AG08396 (cell line): ENCODE data around the gene JAKMIP2.
"Not testable (repeated sequence)": the region's sequence is repeated elsewhere in the genome, so short reads cannot be mapped to it uniquely, and the experiment has no call there.

Experiments used
- DNase-seq: peaks from one replicate; pipeline ENCODE4 v3.0.0; 2012; ENCODE audit warnings: low spot score, mixed read lengths

Gene JAKMIP2

DNA sequence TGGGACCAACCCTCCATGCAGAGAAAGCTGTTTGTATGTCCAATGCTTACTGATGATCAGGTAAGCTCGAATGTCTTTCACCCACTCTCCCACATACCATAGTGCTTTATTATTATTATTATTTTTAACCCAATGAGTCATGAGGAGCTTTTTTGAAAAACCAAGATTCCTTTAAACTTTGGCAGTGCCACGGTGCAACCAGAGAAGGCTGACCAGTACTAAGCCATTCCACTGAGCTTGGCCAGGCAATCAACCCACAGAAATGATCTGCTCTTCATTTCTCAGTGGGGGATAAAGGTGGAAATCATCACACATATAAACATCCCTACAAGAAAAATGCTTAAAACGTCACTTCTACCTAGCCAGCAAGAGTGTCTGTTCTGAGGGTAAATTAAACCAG, 35.5 kb downstream of the JAKMIP2 start:
- DNase-seq, result no peak

DNA sequence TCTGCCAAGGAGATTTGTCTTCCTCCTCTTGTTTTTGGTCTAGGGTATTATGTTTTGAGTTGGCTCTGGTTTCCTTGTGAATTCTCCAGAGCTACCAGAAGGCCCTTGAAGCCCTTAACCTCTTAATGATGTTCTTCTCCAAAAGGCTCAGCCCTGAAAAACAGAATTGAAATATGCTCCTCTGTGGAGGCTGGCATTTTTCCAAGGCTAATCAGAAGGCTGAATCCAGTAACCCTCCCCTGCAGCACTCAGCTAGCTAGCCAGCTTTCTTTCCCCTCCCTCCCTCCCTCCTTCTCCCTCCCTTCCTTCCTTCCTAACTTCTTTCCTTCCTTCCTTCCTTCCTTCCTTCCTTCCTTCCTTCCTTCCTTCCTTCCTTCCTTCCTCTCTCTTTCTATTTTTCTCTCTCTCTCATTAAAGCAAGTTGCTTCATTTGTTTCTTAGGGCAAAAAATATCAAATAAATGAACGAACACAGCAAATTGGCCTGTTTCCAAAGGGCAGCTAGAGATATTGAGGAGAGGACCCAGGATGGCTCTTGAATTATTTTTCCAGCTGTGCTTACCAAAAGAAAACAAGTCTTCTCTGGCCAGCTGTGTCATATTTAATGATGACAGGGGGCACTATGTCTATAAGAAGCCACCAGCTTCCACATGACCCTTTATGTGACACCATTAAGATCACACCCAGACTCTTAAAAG, 38.7 kb downstream of the JAKMIP2 start:
- no peak for DNase-seq

DNA sequence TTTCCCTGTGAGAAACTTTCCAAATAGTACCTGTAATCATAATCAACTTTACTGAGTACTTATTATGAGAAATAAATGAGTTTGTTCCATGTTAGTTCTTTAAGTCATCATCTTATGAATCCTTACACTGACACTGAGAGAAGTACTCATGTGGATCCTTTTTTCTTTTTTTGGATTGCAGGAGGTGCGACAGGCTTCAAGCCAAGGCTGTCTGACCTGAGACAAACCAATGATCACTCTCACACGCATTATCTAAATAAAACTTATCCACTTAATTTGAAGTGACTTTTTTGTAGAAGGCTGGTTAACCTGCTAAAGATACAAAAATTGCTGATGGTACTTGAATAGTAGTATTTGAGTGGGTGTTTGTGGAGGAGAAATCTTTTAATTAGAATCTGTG, 39.5 kb downstream of the JAKMIP2 start:
- no peak for DNase-seq

DNA sequence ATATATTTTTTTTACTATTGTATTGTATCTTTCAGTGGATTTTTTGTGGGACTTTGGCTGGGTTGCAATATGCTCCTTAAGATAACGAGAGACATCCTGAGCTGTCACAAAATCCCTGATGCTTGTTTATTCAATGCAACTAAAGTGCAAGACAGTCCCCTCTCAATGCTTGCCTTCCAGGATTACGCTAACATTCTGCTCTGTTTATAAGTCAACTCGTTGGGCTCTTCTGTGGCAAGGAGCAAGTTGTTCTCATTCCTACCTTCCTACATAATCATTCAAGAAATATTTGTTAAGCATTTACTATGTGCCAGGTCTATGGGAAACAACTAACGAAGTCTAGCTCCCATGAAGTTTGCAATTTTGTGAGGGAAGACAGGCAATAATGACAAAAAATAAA, 40.4 kb downstream of the JAKMIP2 start:
- DNase-seq, result no peak

DNA sequence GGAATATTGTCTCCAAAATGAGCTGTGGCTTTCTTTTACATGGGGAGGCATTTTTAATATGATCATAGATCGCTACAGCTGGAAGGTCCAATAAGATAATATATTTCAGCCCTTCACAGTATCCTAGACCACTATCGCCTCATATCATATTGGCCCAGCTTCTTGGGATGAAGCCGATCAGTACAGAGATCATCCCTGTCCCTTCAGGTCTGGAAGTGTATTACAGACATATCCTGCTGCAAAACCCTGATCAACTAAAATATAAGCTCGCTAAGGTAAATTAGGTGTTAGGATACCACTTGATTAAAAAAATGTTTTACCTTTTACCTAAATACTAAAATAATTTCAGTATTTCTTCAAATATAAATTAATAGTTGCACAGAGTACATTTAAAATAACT, 41.7 kb downstream of the JAKMIP2 start:
- DNase-seq, result no peak

DNA sequence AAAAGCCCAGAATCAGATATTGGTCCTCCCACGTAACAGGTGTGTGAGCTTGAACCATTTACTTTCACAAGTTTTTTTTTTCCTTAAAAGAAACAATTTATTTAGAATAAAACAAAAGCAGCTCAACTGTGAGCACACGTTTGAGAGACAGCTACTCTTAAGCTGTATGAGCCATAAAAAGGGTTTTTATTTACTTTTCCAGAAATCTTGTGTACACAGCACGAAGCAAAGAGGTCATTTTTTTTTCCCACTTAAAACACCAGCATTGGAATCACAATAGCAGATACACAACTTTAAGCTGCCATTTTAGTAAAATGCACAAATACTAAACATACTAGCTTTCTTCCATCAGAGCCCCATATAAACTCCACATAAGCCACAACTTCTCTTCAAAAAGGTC, 44.6 kb downstream of the JAKMIP2 start:
- DNase-seq, result no peak

DNA sequence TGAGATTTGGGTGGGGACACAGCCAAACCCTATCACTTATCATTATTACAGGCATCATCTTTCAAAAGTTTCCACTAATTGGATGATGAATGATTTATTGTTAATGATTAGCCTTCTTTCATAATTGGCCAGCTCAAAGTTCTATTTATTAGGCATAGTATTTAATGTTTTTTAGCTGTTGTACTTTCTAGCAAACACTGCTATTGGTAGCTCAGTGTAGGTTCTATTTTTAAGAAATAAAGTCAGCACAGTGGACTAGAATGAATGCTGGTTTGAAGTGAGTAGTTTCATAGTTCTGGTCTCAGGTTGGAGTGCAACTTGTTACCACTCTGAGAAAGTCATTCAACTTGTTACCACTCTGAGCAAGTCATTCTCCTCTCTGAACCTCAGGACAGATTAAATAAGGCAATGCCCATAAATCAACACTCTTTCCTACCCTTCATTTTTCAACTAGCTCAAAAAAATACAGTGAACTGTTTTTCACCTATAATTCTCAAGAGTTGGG, 46.9 kb downstream of the JAKMIP2 start:
- no peak for DNase-seq

DNA sequence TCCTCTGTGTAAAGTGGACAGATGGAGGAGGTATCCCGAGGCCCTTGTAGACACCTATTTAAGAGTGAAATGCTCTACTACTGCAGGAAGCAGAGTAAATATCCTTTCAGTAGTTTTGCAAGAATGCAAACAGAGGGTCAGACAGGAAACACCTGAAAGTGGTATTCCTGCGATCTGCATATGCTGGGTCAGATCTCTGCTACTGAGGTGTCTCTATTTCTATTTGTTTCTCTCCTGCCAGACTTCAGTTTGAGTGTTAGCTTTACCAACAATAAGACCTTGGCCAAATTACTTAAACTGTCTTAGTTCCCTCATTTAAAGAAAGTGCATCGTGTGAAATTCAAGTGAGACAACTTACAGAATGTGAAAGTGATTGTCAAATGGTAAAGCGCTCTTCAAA, 47.6 kb downstream of the JAKMIP2 start:
- no peak for DNase-seq

DNA sequence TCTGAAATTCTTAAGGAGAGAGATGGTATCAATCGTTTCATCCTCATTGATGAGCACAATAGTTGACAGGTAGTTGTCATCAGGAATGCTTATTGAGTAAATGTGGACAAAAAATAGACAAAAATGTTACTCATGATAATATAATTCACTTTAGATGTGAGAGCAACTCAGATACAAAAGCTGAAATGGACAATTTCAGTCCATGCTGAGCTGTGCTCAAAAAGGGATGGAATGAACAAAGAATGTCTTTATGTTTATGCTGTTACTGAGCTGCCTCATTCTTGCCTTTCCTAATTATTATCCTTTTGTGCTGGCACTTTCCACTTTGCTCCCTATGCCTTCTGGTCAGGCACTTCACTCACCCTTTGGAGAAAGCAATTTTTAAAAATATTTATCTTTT, 49.5 kb downstream of the JAKMIP2 start:
- no peak for DNase-seq

DNA sequence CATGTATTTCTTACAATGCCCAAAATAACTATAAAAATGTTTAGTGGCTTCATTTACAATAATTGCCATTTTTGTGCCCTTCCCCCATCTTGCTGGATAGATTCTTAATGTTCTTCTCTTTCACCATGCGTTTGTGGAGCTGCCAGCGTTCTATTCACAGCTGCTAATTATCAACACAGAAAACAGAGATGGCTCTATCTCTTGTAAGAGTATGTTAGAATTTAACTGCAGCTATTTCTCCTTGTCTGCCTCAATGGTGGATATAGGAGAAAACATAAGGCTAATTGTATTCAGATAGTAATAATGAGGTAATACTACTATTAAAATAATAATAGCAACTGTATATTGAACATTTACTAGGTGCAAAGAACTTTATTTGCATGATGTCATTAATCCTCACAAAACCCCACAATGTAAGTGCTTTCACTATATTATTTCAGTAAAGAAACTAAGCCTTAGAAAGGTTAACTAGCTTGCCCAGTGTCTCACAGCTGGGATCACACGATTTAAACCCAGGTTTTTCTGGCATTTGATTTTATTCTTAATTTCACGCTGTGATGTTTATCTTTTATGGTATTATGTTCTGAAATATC, 50.1 kb downstream of the JAKMIP2 start:
- DNase-seq, result no peak

DNA sequence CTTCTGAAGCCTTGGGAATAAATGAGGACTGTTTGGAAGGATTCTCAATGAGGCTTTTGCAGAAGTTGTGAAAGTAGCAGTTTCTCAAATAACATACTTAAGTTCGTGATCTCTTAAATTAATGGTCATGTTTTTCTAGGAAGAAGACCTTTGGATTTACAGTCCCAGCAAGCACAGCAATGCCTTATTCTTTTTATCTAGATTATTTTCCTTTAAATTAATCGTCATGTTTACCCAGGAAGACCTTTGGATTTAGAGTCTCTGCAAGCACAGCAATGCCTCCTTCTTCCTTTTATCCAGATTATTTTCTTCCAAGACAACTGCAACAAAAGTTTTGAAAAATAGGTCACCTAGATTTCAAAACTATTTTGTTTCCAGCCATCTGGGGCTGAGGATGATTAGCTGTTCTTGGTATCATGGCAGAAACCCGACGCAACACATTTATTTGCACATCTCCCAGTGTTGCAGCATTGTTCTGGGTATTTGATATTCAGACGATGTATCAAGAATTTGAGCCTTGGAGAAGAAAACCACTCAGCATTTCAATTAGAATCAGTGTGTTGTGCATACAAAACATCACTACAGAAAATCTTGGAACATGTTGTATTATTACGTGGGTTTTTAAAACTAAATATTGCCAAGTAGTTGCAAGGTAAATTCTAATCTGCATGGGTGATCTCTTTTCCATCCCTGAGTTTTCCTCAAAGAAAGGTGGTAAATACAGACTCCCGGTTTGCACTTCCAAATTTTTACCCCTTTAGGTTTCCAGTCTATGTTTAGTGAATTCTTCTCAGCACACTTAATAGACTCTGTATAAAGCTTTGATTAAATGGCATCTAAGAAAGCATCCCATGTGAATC, 50.9 kb downstream of the JAKMIP2 start:
- DNase-seq, result no peak

DNA sequence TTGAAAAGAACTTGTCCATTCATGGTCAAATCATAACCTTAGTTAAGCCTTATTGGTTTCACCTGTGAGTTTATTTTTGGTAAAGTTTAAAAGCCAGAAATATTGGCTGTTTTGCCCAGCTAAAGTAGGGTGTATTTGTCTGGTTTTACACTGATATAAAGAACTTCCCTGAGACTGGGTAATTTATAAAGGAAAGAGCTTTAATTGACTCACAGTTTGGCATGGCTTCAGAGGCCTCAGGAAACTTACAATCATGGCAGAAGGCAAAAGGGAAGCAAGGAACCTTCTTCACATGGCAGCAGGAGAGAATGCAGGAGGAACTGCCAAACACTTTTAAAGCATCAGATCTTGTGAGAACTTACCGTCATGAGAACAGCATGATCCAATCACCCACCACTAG, 55.3 kb downstream of the JAKMIP2 start:
- no peak for DNase-seq

DNA sequence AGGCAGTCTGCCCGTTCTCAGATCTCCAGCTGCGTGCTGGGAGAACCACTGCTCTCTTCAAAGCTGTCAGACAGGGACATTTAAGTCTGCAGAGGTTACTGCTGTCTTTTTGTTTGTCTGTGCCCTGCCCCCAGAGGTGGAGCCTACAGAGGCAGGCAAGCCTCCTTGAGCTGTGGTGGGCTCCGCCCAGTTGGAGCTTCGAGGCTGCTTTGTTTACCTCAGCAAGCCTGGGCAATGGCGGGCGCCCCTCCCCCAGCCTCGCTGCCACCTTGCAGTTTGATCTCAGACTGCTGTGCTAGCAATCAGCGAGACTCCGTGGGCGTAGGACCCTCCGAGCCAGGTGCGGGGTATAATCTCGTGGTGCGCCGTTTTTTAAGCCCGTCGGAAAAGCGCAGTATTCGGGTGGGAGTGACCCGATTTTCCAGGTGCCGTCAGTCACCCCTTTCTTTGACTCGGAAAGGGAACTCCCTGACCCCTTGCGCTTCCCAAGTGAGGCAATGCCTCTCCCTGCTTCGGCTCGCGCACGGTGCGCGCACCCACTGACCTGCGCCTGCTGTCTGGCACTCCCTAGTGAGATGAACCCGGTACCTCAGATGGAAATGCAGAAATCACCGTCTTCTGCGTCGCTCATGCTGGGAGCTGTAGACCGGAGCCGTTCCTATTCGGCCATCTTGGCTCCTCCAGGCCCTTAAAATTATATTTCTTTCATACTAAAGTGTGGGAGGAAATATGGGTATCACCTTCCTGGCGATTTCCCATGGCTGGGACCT, 61.2 kb downstream of the JAKMIP2 start:
- DNase-seq, result not testable (repeated sequence)

DNA sequence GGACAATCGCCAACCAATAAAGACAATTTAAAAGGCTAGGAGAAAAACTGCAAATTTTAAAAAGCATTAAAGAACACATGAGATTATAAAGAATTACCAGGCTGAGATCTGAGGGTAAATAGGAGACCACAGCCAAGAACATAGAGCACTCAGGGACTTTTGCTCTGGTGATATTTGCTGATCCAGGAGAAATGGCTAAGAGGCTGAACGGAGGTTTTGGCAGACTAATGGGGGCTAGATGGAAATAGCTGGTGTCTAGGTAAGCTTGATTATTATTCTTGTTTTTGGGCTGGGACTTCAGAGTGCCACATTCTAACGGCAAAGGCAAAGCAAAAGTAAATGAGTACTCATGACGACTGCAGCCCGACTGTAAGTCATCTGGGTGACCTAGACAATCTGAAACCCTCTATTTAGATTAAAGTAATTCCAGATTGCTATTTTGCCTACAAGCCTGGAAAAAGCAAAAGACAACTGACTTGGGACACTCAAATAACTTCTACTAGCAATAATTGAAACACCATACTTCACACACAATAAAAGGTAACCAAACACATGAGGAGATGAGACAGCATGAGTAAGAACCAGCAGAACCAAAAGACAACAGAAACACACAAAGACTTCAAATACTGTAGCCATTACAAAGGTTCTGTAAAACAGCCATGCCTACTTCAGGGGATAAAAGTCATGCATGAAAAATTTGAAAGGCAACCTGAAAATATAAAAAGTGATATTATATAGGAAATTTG, 68.8 kb downstream of the JAKMIP2 start:
- no peak for DNase-seq

DNA sequence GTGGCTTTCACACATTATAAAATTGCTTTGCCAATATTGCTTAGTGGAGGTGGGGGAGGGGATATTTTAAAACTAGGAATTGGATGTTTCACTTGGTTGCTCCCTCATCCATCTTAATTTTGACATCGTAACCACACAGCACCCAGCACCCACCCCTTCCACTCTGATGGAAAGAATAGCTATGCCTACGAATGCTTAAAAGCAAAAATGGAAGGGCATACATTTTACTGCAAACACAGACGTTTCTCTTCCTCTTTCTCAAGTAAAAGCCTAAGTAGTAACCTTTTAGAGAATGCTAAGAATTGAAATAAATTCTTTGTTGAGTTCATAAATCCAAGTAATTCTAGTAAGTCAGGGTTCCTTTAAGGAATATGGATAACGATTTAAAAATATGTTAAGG, 69.9 kb downstream of the JAKMIP2 start:
- no peak for DNase-seq

DNA sequence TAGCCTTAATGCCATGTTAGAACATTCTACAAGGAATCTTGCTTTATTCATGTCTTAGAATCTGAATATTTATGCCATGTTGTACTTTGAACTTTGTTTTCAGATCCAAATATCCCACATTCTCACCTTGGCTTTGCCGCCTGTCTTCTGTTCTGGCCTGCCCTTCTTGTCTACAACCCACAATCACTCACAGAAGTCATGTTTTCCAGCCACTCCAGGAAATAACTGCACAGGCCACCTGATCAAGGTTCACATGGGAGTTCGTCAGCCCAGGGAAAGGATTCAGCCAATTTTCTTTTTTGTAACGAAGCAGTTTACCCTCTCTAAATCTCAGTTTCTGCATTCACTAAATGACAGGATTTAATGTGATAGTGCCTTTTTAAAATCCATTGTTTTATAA, 70.5 kb downstream of the JAKMIP2 start:
- DNase-seq, result no peak

DNA sequence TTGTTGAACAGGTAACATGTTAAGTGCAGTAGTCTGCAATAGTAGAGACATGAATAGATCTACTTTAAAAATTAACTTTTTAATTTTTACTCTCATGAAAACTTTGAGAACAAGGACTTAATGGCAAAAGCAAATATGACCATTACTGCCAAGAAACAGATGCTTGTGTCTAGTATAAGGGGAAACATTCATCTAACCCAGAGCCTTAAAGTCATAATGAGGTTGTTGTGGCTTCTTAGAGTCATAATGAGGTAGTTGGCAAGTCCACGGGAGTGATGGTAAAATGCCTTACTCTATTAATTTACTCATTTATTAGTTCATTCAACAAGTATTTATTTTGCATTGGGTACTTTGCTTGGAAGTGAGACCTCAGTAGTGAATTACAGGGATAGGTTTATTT, 71.5 kb downstream of the JAKMIP2 start:
- no peak for DNase-seq

DNA sequence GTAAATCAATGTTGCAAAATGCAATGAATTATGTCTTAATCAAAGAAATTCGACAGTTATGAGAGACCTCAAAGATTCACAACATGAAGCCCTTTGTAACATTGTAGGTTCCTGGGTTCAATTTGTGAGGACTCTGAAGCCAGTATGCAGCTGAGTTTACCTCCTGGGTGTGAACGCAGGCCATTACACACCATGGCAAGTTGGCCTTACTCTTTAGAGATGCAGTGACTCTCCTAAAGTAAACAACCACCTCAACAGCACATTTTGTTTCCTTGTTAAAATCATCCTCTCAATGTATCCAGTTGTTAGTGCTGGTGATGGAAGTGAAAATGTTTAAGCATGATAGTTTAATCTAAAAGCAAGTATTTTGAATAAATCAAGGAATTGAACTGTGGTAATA, 73.8 kb downstream of the JAKMIP2 start:
- no peak for DNase-seq

DNA sequence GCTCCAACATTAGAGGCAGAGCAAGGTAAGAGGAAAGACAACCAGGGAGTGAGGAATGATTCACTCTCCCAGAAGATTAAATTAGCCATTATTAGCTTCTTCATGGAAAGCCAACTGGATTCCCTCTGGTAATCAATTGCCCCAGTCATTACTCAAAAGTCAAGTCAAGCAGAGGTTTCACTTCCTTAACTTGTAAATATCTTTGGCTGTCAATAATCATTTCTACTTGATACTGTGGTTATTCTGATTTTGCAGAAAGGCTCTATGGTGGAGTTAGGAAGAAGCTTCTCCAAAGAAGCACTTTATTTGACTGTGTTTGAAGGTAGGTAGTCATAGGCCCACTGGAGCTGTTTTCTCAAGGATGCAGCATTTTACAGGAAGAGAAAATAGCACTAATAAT, 78.0 kb downstream of the JAKMIP2 start:
- DNase-seq, result no peak

DNA sequence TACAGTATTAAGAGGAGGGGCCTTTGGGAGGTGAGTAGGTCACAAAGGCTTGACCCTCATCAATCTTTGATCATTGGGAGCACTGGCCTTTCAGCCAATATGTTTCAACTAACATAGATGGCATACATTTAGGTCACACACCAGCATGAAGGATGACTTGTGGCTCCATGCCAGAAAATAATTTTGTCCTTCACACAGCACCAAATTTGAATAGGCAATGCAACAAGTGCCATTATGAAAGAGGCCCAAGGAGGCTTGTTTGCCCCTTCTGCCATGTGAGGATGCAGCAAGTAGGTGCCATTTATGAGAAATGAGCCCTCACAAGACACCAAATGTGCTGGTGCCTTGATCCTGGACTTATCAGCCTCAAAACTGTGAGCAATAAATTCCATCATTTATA, 81.1 kb downstream of the JAKMIP2 start:
- DNase-seq, result no peak

DNA sequence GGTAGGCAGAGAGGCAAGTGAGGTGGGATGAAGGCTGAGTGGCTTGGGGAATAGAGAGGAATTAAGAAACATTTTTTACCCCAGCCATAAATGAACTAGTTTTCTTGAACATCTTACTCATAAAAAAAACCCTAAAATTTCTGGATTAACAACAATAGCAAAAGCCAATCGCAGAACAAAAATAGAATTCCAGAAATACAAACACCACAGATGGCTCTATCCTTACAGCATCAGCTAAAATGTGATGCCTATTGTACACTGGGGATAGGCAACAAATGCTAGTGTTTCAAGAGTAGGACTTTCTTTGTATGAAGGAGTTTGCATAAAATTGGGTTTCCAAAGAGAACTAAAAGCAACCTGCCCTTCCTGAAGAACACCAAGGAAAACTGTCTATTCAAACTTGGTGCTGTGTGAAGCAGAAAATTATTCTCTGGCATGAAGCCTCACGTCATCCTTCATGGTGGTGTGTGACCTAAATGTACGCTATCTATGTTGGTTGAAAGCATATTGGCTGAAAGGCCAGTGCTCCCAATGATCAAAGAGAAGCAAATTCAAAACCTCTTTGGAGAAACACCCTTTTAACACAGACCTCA, 82.9 kb downstream of the JAKMIP2 start:
- no peak for DNase-seq
